GM21825 (cell line): Measurements from ENCODE around the gene OSBP2.

Experiments
- ATAC-seq: cut with Tn5 transposase; IDR thresholded peaks from one replicate; pipeline ENCODE4 v1.9.1; 2021; ENCODE audit warnings: mild to moderate bottlenecking, moderate library complexity; ENCODE audit not compliant: unreplicated experiment

The OSBP2 gene

DNA sequence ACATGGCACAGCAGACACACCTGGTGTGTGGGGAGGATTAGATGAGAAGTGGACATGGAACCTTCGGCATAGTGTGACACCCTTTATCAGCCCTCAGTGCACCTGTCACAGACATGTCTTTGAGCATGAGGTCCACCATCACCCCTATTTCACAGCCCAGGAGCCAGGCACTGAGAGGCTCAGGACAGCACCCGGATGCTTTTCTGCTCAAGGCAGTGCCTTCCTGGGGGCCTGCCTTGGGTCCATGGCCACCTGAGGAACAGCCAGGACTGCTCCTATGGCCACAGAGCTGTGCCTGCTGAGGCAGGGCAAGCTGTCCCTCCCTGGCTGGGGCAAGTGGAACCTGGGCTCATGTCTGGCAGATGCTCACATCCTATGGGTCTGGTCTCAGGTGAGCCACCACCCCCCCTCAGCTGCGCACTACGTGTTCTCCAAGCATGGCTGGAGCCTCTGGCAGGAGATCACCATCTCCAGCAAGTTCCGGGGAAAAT lies 198.1 kb downstream of the OSBP2 start:
- ATAC-seq = no peak

DNA sequence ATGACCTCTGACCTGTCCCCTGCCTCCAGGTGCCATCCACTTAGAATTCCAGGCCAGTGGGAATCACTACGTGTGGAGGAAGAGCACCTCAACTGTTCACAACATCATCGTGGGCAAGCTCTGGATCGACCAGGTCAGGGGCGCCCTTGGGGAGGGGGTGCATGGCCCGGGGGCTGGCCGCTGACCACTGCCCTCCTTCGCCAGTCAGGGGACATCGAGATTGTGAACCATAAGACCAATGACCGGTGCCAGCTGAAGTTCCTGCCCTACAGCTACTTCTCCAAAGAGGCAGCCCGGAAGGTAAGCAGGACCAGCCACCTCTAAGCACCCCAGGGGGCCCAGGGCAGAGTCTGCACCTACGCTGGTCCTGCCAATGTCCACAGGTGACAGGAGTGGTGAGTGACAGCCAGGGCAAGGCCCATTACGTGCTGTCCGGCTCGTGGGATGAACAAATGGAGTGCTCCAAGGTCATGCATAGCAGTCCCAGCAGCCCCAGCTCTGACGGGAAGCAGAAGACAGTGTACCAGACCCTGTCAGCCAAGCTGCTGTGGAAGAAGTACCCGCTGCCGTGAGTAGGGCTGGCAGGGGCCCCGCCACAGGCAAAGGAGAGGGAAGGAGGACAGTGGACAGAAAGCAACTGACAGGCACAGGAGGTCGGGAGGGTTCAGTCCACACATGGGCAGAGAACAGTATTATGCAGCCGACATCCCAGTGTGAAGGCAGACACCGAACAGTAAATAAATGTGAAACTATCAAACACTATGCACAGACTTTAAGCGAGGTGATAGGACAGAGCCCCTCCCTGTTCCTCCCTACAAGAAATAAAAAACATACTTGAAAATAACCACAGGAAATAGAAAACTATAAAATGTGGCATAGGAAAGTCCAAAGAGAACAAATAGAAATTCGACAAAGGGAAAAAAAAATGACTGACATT lies 199.0 kb downstream of the OSBP2 start:
- ATAC-seq = no peak

- no peak for ATAC-seq
These were observed 199.7 kb downstream of the OSBP2 start for GRCh38 chr22:30894371-30894740.

GRCh38 chr22:30902496-30903357 lies 208.1 kb downstream of the OSBP2 start:
- ATAC-seq = no peak

GRCh38 chr22:30903876-30904460 lies 209.3 kb downstream of the OSBP2 start:
- ATAC-seq = no peak

- ATAC-seq = no peak
These were observed 211.1 kb downstream of the OSBP2 start for GRCh38 chr22:30905696-30906341.

DNA sequence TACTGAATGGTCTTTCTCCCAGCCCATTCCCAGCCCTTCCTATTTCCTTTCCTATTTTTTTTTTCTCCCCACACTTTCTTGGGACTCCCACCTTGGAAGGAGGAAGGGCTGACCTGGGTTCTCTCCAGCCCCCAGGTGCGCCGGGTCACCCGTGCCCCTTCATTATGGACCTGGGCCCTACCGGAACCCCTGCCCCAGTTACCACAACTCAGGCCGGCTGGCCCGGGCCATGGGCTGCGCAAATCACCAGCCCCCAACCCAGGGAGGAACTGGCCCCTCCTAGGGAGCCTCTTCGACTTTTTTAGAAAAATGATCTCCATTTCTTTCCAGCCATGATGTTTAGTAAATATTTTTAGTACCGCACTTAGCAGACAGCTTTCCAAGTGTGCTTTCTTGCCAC lies 211.7 kb downstream of the OSBP2 start:
- no peak for ATAC-seq

GRCh38 chr22:30906946-30907345 lies 212.3 kb downstream of the OSBP2 start:
- no peak for ATAC-seq

DNA sequence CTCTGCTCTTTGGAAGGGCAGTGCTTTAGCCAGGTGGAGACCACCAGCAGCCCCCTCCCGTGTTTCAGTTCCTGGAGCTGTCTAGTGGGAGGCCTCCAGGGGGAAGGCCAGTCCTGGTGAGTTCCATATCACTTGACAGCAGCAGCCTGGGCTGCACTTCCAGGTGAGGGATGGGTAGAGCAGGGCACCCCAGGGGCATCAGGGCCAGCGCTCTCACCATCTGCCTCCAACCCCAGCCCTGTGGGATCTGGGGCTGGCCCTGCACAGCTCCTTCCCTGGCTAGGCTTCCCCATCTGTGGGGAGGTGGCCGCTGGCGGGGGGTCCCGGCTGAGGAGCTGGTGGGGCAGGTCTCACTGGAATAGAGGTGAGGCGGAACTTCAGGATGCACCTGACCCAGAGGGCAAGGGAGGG lies 213.4 kb downstream of the OSBP2 start:
- ATAC-seq = no peak

DNA sequence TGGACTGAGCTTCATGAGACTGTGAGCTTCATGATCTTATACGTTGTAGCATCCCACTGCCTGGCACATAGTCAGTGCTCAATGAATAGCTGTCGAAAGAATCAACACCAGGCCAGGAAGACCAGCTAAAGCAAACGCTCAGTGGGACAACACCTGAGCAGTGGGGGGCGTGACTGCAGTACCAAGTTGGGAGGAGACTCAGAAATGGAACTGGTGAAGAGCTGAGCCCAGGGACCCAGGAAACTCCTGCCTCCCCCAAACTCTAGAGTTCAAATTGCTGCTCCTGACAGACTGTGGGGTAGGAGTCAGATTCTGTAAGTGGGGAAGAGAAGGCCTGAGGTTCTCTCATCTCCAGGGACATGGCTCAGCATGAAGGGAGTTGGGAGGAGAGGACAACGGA lies 214.6 kb downstream of the OSBP2 start:
- no peak for ATAC-seq

GRCh38 chr22:30910358-30910757 lies 215.7 kb downstream of the OSBP2 start:
- no peak for ATAC-seq

DNA sequence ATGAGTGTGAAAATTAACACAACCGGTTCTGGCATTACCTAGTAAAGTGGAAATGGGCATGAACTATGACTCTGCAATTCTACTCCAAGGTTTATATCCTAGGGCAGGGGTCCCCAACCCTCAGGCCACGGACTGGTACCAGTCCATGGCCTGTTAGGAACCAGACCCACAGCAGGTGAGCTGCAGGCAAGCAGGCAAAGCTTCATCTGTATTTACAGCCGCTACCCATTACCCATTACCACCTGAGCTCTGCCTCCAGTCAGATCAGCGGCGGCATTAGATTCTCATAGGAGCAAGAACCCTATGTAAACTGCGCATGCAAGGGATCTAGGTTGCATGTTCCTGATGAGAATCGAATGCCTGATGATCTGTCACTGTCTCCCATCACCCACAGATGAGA lies 224.1 kb downstream of the OSBP2 start:
- no peak for ATAC-seq

DNA sequence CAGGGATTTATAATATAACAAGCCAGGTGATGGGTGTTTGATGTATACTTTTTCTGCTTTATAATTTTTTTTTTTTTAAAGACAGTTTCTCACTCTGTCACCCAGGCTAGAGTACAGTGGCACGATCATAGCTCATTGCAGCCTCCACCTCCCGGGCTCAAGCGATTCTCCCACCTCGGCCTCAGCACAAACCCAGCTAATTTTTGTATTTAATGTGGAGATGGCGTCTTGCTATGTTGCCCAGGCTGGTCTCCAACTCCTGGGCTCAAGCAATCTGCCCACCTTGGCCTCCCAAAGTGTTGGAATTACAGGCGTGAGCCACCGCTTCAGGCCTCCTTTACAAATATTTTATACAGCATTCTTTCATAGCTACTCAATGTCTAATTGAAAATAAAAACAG lies 225.3 kb downstream of the OSBP2 start:
- no peak for ATAC-seq

DNA sequence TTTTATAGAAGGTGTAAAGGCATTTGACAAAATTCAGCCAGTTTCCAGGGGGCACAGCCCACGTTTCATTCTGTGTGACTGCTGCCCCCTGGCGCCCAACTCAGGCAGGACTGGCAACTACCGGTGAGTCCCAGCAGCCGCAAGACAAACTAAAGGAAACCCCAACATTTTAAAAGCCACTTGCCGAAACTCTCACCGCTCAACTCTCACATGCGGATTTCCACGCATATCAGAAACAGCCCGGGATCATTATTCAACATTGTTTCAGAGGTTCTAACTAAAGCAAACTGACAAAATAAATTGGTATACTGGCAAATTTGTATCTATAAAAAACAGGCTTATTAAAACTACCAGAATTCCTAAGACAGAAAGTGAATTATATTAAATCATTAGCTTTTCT lies 225.7 kb downstream of the OSBP2 start:
- ATAC-seq = no peak

GRCh38 chr22:30921108-30921507 lies 226.4 kb downstream of the OSBP2 start:
- no peak for ATAC-seq

DNA sequence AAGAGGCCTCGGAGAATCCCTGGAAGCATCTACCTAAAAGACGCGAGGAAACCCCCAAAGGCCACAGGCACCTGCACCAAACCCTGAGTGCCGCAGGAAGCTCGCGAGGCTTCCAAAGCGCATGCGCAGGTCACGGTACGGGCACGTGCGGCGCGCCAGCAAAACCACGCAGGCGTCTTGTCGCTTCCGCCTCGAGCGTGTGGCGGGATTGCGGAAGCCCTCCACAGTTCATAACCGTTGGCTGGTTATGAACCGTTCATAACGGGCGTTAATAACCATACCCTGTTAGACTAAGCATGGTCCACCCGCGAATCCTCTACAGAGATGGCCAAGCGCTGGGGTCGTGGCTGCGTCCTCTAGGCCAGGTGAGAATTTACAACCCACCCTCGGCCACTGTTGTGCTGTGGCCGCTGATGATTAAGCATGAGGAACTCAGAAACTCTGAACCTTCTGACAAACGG lies 227.5 kb downstream of the OSBP2 start:
- ATAC-seq = no peak

DNA sequence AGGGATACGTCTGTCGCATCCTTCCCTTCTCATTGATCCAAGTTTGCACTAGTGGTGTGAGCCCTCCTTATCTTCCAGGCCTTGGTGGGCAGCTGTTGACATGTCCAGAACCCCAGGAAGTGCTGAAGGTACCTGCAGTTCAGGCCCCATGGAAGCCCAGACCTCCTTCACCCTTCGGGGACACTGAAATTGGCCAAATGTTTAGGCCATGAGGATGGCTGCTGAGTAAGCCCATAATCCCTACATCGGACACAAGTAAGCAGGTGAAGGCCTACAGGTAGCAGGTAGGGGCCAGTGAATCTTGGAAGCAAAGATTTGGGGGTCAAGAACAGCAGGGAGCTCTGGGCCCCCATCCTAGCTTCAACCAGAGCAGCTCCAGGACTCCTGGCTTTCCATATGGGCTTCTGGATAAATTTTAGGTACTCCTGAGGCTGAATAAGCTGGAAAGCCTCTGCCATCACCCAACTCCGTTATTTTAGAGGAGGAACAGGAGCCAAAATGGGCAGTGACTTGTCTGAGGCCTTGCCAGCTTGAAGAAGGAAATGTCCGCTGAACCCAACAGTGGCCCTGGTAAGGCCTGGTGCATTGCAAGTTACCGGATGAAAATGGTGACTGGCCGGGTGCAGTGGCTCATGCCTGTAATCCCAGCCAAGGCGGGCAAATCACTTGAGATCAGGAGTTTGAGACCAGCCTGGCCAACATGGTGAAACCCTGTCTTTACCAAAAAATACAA lies 228.7 kb downstream of the OSBP2 start:
- ATAC-seq = no peak

DNA sequence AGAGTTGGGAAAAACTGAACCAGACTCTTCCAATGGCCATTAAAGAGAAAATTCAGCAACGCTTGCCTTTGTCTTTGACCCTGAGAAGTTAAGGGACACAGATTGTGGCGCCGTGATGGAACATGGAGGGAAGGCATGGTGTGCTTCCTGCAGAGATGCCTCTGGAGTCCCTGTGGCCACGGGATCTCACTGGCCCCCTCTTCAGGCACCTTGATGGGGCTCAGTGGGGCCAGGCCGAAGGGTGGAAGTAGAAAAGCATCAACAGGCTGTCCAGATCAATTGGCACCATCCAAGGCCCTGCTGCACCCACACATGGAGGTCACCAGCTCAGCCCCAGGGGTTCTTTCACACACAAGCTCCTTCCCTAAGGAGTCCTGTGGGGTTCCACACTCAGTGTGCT lies 231.0 kb downstream of the OSBP2 start:
- ATAC-seq = no peak

GRCh38 chr22:30926706-30927105 lies 232.0 kb downstream of the OSBP2 start:
- ATAC-seq = no peak

DNA sequence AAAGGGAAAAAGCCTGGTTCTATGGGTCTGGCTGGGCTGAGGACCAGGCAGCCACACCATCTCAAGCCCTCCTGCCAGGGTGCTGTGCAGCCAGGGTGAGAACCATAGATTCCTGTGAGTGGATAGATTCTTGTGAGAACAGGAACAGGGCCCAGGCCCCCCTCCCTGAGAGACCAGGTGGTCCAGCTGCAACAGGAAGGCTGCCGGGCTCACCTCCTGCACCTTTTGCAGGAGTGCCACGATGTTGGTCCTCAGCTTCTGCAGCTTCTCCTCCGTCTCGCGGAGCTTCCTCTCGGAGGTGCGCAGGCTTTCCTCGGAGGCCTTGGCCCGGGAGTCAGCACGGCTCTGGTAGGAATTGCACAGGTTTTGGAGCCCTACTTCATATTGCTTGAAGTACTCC lies 233.1 kb downstream of the OSBP2 start:
- no peak for ATAC-seq
